ENCODE data around the gene BICC1.
A peak's percentile ranks its signal among the peaks of the same experiment; 100 is the strongest.

BICC1 gene

DNA sequence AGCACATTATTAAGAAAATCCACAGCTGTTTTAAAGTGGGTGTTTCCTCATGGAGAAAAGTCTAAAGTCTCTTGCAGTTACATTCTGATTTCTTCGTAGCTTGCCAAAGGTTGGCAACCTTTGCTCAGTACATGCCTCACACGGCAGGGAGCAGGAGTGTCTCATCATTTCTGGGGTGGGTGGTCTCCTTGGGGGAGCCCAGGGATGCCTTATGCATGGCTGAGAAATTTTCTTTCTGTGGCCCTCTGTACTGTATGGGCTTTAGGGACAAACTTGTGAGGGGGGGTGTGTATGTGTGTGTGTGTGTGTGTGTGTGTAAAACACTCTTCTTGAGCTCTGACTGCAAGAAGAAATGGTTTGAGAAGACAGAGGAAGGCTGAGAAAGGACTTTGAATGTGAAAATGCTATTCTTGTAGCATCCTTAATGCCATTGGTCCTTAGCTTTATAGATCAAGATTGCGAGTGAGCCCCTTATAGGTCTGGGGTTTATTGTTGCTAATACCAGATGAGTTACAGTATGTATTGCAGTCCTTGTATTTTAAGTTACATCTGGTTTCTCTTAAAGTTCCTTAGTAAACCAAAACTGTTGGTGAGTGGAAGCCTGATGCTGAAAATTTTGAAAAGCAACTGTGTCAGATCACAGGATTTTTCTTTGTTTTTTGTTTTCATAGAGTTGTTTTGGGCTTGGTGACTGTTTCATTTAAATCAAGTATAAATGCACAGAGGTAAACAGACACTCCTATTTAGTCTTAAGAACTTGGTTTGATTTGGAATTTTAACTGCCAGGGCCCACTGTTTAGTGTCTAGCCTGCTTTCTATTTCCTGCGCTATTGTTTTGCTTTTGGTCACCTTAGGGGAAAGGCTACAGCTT lies 242.0 kb downstream of the BICC1 start:
- DNase-seq = no peak

GRCh38 chr10:58755340-58755610 lies 242.6 kb downstream of the BICC1 start:
- DNase-seq = no peak

DNA sequence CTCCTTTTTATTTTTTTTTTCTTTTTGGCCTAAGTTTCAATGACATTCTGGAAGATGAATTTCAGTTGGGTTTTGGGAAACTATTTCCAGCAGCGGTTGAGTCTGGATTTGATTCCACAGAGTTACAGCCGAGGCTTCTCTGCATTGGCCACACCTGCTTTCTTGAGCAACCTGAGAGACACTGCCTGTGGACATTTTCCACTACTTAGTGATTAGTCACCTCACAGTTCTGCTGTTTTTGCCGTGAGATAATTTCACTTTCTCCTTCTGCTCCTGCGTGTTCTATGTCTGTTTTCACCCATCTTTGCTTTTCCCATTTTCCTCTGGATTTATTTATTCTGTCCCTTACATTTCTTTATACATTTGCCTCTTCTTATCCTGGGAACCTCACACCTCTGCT lies 243.0 kb downstream of the BICC1 start:
- peak; percentile 3 for DNase-seq

DNA sequence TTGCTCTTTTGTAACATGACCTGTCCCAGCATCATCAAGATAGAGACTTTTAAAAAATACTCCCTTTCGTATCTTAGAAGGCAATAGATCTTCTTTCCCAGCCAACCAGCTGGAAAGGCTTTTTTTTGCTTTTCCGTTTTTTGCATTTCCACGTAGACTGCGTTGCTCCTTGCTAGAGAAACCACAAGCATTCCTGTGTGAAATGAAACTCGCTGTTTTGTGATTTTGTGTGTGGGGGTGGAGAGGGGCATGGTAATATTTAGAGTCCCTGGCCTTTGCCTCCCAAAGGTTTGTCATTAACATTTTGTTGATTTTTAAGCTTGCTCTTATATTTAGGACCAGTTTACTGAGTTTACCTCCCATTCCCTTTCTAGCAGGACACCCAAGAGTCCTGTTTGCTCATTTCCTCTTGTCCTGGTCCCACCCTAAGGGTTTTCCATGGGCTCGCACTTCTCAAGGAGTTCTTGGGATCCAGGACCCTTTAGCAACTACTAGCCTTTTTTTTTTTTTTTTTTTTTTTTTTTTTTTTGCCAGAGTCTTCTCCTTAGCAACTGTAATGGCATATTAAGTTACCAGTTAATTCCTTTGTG lies 243.6 kb downstream of the BICC1 start:
- DNase-seq = no peak

DNA sequence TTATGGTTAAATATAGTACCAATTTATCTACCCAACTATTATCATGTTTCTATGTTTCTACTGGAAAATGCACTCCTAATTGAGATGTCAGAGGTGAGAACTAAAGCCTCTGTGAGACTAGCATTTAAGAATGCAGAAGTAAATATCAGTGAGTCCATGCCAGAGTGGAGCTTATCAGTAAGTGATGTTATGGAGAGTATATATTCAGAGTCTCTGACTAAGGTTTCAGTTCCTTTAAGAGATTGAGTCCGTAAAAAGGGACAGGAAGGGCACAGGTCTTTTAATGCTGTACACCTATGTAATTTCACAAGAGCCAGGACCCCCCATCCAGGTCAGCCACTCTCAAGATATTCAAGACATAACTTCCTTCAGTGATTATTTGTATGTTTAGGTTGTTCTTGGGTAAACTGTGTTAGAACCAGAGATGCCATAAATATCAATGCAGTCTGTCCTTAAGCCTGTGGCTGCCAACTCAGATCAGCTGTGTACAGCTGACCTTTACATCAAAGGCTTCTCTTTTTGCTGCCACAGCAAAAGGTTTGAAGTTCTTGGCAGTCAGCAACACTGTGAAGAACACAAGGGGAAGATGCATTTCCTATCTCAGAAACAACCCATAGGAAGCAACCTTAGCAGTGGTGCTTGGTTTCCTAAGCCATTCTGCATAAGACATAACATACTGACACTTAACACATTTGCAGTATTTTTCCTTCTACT lies 244.8 kb downstream of the BICC1 start:
- peak; percentile 4 for DNase-seq

DNA sequence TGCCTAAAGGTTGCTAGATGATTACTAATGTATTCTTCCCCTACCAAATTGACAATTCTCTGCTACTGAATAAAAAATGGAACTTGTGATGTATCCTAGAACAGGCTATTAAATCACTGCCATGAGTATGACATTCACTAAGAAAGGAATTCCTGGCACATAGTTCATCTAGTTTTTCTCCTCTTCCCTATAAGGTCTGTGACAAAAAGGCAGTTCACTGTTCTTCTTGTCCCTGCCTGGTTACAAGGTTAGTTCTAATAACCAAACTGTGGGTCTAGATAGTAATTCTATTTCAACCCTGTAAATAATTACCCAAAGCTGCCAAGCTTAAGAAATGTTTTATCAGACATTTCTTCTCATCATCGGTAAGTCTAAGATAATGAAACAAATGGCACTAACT lies 245.6 kb downstream of the BICC1 start:
- no peak for DNase-seq

GRCh38 chr10:58764087-58764747 lies 251.5 kb downstream of the BICC1 start:
- no peak for DNase-seq

DNA sequence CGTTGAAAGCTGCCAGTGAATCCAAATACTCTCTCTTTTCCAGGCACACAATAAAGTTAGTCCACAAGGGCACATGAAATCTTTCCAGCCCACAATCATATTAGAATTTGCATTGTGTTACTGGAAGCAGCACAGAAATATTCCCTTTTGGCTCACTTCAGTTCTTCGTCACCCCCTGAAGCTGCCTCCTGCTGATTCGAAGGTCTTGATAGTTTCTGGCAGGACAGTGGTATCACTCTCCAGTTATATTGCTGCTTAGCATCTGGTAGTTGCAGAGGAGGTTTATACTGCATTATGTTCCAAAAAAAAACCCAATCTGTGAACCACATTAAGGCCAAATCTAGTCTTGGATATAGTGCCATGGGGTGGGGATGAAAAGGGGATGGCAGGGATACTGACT lies 253.2 kb downstream of the BICC1 start:
- DNase-seq = no peak

DNA sequence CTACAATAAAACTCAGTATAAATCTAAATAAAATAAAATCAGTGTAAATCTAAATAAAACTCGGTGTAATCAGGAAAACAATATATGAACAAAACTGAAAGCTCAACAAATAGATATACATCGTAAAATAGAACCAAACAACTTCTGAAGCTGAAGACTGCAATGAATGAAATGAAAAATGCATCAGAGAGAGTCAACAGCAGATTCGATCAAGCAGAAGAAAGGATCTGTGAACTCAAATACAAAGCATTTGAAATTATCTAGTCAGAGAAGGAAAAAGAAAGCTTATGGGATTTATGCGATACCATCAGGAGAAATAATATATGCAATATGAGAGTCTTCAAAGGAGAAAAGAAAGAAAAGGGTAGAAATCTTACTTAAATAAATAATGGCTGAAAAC lies 255.0 kb downstream of the BICC1 start:
- no peak for DNase-seq

DNA sequence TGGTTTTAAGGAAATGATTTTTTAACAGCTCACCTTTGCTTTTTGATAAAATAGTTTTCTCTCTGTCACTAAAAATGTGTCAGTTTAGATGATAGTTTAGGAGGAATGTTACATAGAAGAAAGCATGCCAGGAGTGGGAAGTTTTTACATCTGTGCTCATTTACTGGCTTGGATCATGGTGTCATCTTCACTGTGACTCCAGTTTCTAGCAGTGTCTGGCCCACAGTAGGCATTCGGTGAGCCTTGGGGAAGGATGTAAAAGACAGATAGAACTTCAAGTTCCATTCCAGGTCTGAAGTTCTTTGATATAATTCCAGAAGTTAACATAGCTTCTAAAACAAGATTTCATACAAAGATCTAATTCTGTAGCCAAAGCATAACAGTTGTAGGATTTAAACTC lies 259.2 kb downstream of the BICC1 start:
- no peak for DNase-seq

DNA sequence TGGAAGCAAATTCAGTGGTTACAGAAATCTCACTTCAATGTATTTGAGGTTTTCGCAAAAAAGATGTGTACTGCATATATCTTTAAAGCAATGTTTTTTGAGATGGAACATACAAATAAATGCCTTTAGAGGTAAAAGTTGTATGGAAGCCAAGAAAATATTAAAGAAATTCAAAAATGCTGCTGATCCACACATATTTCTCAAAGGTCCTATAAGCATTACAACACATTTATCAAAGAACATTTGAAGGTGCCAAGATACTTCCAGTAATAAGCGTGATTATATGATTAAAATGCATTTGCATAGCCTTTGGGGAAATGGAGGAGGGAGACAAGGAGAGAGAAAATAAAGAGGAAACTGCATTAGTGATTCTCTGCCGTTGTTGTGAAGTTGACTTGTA lies 260.1 kb downstream of the BICC1 start:
- no peak for DNase-seq

GRCh38 chr10:58773341-58773740 lies 260.7 kb downstream of the BICC1 start:
- DNase-seq = no peak

GRCh38 chr10:58773944-58774343 lies 261.3 kb downstream of the BICC1 start:
- no peak for DNase-seq

GRCh38 chr10:58775960-58776567 lies 263.4 kb downstream of the BICC1 start:
- DNase-seq = no peak

GRCh38 chr10:58776568-58777318 lies 264.1 kb downstream of the BICC1 start:
- no peak for DNase-seq

DNA sequence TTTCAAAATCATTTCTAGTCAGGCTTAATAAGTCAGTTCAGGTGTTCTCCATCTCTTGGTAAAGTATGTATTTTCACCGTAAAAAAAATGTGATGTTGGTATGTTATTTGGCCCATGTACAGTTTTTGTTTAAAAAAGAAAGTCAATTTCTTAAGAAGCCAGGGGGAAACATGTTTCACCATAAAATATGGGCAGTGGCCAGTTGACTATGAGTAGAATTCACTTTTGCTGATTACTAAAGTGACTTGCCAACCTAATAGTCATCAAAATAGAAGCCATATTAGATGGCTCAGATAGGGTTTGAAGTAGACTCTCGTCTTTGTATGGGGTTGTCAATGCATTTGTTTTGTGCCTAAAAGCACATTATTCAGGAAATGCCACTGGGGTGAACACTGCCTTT lies 266.3 kb downstream of the BICC1 start:
- no peak for DNase-seq

DNA sequence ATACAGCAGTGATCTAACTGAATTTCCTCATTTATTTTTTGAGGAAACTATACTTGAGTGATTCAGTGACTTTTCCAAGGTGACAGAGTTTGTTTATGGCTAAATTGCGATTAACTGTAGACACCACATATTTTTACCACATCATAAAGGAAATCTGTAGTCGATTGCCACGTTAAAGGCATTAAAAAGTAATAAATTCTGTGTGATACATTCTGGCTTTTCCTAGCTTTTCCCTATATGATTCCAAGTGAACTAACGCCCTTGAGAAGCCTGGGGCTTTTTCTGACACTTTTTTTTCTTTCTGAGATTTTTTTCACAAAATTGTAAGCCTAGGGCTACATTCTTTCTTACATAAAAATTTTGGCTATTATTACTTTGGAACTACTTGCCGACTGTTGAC lies 266.9 kb downstream of the BICC1 start:
- DNase-seq = no peak

DNA sequence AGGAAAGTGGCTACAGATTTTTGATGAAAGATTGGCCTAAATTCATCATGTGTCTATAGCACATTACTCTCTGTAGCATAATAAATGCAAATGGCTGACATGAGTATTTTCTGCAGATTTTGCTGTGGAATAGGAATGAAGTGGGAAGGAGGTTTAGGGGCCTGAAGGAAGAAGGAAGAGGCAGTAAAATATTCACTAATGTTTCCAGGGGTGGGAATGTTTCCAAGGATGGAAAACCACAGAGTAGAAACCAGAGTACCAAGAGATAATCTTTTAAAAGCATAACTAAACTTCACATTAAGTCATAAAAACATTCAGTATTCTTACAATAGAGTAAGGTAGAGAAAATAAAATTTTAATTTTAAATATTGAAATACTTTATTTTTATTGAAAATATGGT lies 267.8 kb downstream of the BICC1 start:
- DNase-seq = no peak

GRCh38 chr10:58781873-58782488 lies 269.3 kb downstream of the BICC1 start:
- peak; percentile 59 for DNase-seq

DNA sequence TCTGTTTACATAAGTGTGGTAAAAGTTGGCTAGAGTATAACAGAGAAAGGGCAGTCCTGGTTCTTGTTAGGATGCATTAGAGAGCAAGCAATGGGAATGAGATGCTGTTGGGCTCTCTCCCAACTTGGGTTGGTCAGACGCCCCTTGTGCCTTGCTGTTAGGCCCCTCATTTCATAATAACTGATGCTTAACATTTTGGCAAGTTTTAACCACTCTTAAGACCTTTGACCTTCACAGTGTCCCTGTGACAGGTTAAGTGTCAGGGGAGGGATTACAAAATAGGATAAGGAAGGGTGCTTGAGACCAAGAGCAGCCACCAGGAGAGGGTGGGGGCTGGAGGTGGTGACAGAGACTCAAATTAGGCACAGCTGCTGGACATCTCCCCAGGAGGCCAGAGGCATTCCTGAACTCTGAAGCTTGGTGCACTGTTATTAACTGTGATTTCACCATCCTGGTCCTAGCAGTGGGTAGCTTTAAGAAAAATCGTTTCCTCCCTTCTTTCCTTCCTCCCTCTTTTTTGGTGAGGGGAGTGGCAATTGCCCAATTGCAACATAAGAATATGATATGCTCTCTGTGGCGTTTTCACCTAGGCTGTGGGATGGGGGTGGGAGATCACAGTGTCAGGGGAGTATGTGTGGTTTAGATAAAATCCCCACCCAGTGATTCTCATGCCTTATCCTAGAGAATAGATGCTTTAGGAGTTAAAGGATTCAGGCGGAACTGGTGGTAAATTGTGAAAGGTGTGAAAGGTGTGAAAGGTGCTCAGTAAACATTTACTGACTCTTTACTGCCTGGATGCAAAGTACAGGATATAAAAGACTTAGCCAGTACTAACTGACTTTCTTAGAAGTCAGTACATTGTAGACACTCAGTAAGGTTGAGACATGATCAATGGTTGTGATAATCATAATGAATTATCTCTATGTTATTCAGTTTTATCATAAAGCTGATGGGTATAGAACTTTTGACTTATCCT lies 270.5 kb downstream of the BICC1 start:
- DNase-seq = no peak

DNA sequence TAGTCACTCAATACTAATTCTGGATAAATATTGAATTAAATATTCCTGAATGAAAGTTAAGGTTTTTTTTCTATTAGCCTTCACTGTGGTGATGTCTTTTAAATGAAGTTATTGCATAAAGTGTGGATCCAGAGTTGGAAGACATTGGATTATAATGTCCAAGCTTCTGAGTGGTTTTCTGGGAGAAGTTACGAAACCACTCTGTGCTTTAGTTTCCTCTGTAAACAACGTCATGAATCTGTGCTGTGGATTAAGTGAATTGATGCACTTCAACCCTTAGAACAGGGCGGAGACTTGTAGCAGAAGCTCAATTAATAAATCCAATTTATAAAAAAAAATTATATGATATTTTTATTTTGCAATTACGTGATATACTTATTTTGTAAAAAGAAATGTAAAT lies 271.7 kb downstream of the BICC1 start:
- no peak for DNase-seq
